GM23338 (cell line): ENCODE measurements around the gene EPC1. TPM values are rescaled to one million over a fixed set of nuclear protein-coding genes. Genes with fewer than 3 reads are reported as not detected.
A peak's percentile ranks its signal among the peaks of the same experiment; 100 is the strongest.
"Not testable (repeated sequence)": the region's sequence is repeated elsewhere in the genome, so short reads cannot be mapped to it uniquely, and the experiment has no call there.

Source experiments
- ATAC-seq: fragments of 200-7000 bp; cut with Tn5 transposase; 3 replicates; pipeline ENCODE4 v1.9.1; 2020
- DNase-seq: peaks from one replicate; pipeline ENCODE4 v3.0.0-alpha.2; 2015; ENCODE audit warnings: low spot score
- H2AFZ ChIP-seq: fragments of 200-600 bp; sonication (generic); 2 replicates; pipeline ENCODE4 v1.8.0; 2016; ENCODE audit warnings: antibody characterized with exemption, mild to moderate bottlenecking, moderate library complexity
- H3F3A ChIP-seq: fragments of 200-600 bp; sonication (generic); replicated peaks from 2 replicates; pipeline ENCODE4 v1.8.0; 2017; ENCODE audit warnings: antibody characterized with exemption, mixed run types, low read depth
- H3K27ac ChIP-seq: fragments of 200-600 bp; sonication (generic); 2 replicates; pipeline ENCODE4 v1.6.1; 2016; ENCODE audit warnings: low read depth
- H3K27me3 ChIP-seq: fragments of 200-600 bp; sonication (generic); 2 replicates; pipeline ENCODE4 v1.8.0; 2016; ENCODE audit warnings: mild to moderate bottlenecking, mixed run types, moderate library complexity; ENCODE audit not compliant: insufficient read depth
- H3K36me3 ChIP-seq: fragments of 200-600 bp; sonication (generic); 2 replicates; pipeline ENCODE4 v1.8.0; 2016; ENCODE audit warnings: mild to moderate bottlenecking; ENCODE audit not compliant: insufficient read depth
- H3K4me1 ChIP-seq: fragments of 200-600 bp; sonication (generic); 2 replicates; pipeline ENCODE4 v1.8.0; 2016; ENCODE audit warnings: mild to moderate bottlenecking, moderate library complexity; ENCODE audit not compliant: insufficient read depth
- H3K4me2 ChIP-seq: fragments of 200-600 bp; sonication (generic); 2 replicates; pipeline ENCODE4 v1.7.1; 2017; ENCODE audit warnings: mixed run types
- H3K4me3 ChIP-seq: fragments of 200-600 bp; sonication (generic); 2 replicates; pipeline ENCODE4 v1.6.1; 2016; ENCODE audit warnings: mixed run types
- H3K79me2 ChIP-seq: fragments of 200-600 bp; sonication (generic); replicated peaks from 2 replicates; pipeline ENCODE4 v1.8.0; 2017; ENCODE audit warnings: mild to moderate bottlenecking; ENCODE audit not compliant: insufficient read depth
- H3K9me2 ChIP-seq: fragments of 200-600 bp; sonication (generic); 2 replicates; pipeline ENCODE4 v1.8.0; 2017; ENCODE audit not compliant: insufficient read depth
- H4K20me1 ChIP-seq: fragments of 200-600 bp; sonication (generic); replicated peaks from 2 replicates; pipeline ENCODE4 v1.8.0; 2017; ENCODE audit warnings: mild to moderate bottlenecking; ENCODE audit not compliant: insufficient read depth
- H3K27ac Mint-ChIP-seq: 2 replicates; pipeline ENCODE4 v1.8.0; 2020; ENCODE audit warnings: inconsistent platforms, mild to moderate bottlenecking, moderate library complexity, mixed read lengths
- H3K27me3 Mint-ChIP-seq: 3 replicates; pipeline ENCODE4 v1.8.0; 2022; ENCODE audit warnings: low read depth, mild to moderate bottlenecking, moderate library complexity, mixed read lengths, inconsistent platforms; ENCODE audit not compliant: insufficient read depth, poor library complexity
- H3K36me3 Mint-ChIP-seq: 3 replicates; pipeline ENCODE4 v1.8.0; 2021; ENCODE audit warnings: low read depth, mild to moderate bottlenecking, inconsistent platforms, moderate library complexity, mixed read lengths
- H3K4me1 Mint-ChIP-seq: 3 replicates; pipeline ENCODE4 v1.8.0; 2020; ENCODE audit warnings: mild to moderate bottlenecking, inconsistent platforms, mixed read lengths
- H3K4me3 Mint-ChIP-seq: 3 replicates; pipeline ENCODE4 v1.8.0; 2021; ENCODE audit warnings: moderate library complexity, mild to moderate bottlenecking, inconsistent platforms, mixed read lengths
- H3K9me3 Mint-ChIP-seq: 3 replicates; pipeline ENCODE4 v1.8.0; 2020; ENCODE audit warnings: moderate library complexity, mild to moderate bottlenecking, inconsistent platforms, mixed read lengths
- CREB1 ChIP-seq: fragments of 250-450 bp; sonication (Bioruptor Pico); IDR thresholded peaks from 2 replicates; pipeline ENCODE4 v1.5.0; 2020; ENCODE audit warnings: low read depth, mild to moderate bottlenecking, moderate library complexity
- CTCF ChIP-seq, 2 experiments: fragments of 200-600 bp in 1 of 2; sonication (generic) in 1 of 2; conservative IDR thresholded peaks; 2 replicates each; pipeline versions ENCODE4 v1.5.1 to v1.6.1; 2016 to 2017; ENCODE audit warnings: antibody characterized with exemption in 2 of 2, low read depth in 2 of 2, mild to moderate bottlenecking in 2 of 2, moderate library complexity in 1 of 2
- EZH2 ChIP-seq: fragments of 200-600 bp; sonication (generic); IDR thresholded peaks from one replicate; pipeline ENCODE4 v1.8.0; 2017; ENCODE audit warnings: antibody characterized with exemption, mild to moderate bottlenecking, low read depth; ENCODE audit not compliant: unreplicated experiment
- EZH2phosphoT487 ChIP-seq: fragments of 200-600 bp; sonication (generic); IDR thresholded peaks from one replicate; pipeline ENCODE4 v1.8.1; 2018; ENCODE audit warnings: antibody characterized with exemption; ENCODE audit not compliant: unreplicated experiment
- JUNB ChIP-seq: IDR thresholded peaks from one replicate; pipeline ENCODE4 v1.6.1; 2016; ENCODE audit warnings: antibody characterized with exemption; ENCODE audit not compliant: unreplicated experiment
- NANOG ChIP-seq: IDR thresholded peaks from 2 replicates; pipeline ENCODE4 v1.6.1; 2016; ENCODE audit warnings: antibody characterized with exemption, borderline replicate concordance
- POLR2AphosphoS5 ChIP-seq: IDR thresholded peaks from 2 replicates; pipeline ENCODE4 v1.6.1; 2016; ENCODE audit warnings: antibody characterized with exemption, low read depth
- STAT1 ChIP-seq: IDR thresholded peaks from one replicate; pipeline ENCODE4 v1.6.1; 2016; ENCODE audit warnings: antibody characterized with exemption; ENCODE audit not compliant: unreplicated experiment
- ZNF331 ChIP-seq: fragments of 250-450 bp; sonication (Bioruptor Pico); IDR thresholded peaks from 2 replicates; pipeline ENCODE4 v1.5.0; 2020; ENCODE audit warnings: low read depth, mild to moderate bottlenecking, moderate library complexity
- ZNF462 ChIP-seq: fragments of 250-450 bp; sonication (Bioruptor Pico); IDR thresholded peaks from 2 replicates; pipeline ENCODE4 v1.5.0; 2020; ENCODE audit warnings: mild to moderate bottlenecking, moderate library complexity
- polyA plus RNA-seq: library from polyadenylated mRNA; unstranded; fragments of >200 nt; fragmentation: Nextera tagmentation; extraction: Ambion mirVana; gene quantifications from 2 replicates; pipeline ENCODE4 v1.2.1, GENCODE V29; 2016
- total RNA-seq: library from RNA; depleted of rRNA; stranded (reverse); fragments of >200 nt; shearing (Covaris generic); gene quantifications from 2 replicates; pipeline ENCODE4 v1.2.3, GENCODE V29; 2014
- TF ChIP-seq, protein P1 (sequence below): IDR thresholded peaks from 2 replicates; pipeline ENCODE4 v1.6.1; 2016; ENCODE audit warnings: antibody characterized with exemption

EPC1 gene
- total and polyA plus RNA-seq, 2 experiments from 2014 or later: 24.1 to 25.9 TPM

DNA sequence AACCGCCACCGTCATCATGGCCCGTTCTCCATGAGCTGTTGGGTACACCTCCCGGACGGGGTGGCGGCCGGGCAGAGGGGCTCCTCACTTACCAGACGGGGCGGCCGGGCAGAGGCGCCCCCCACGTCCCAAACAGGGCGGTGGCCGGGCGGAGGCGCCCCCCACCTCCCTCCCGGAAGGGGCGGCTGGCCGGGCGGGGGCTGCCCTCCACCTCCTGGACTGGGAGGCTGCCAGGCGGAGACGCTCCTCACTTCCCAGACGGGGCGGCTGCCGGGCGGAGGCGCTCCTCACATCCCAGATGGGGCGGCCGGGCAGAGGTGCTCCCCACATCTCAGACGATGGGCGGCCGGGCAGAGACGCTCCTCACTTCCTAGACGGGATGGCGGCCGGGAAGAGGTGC lies 113.6 kb downstream of the EPC1 start:
- H3K36me3 ChIP-seq, H2AFZ ChIP-seq, H3K27me3 Mint-ChIP-seq, H3K4me1 ChIP-seq, DNase-seq, H3K9me2 ChIP-seq, H3K4me3 ChIP-seq, H3K27me3 ChIP-seq, H3F3A ChIP-seq, H3K4me3 Mint-ChIP-seq, H4K20me1 ChIP-seq, H3K4me2 ChIP-seq, H3K27ac ChIP-seq, H3K79me2 ChIP-seq, H3K27ac Mint-ChIP-seq, ATAC-seq: not testable (repeated sequence)
- H3K36me3 Mint-ChIP-seq: peaks cover 26% of the 10 kb centered on the region
- peaks cover 13% of the 10 kb centered on the region for H3K4me1 Mint-ChIP-seq
- peaks cover 41% of the 10 kb centered on the region for H3K9me3 Mint-ChIP-seq

DNA sequence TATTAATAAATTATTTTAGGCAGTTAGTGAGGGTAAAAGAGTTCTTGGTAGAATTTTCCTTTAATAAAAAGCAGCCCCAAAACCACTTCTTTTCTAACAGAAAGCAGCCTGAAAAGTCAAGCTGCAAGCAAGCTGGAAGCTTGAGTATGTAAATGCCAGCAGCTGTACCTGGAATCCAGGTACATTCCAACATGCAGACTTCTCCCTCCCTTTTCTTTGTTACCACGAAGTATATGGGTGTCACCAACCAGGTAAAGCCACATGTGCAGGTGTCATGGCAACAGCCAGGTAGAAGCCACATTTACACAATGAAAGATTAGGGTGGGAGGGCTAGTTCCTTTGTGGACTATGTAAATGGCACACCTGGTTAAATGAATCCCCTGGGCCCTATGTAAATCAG lies 114.6 kb downstream of the EPC1 start:
- Mint-ChIP-seq H3K27ac (peak overlapping the region; percentile 64), H3K36me3 (peaks cover 26% of the 10 kb centered on the region), H3K9me3 (peaks cover 41% of the 10 kb centered on the region), H3K4me1 (peaks cover 13% of the 10 kb centered on the region), H3K4me3 (no peak overlapping the region; the same call in 2 of the 3 replicates), H3K27me3 (peaks cover 11% of the 10 kb centered on the region)
- Histone ChIP-seq H3K4me2 (0 out of 2 replicates have a peak overlapping the region, but pooled peaks have one; percentile 1), H3K4me3 (no peak overlapping the region), H4K20me1 (no peaks in the 10 kb centered on the region), H3K9me2 (no peaks in the 10 kb centered on the region), H3K27me3 (no peaks in the 10 kb centered on the region), H3K36me3 (no peaks in the 10 kb centered on the region), H3K79me2 (no peaks in the 10 kb centered on the region), H3K27ac (no peak overlapping the region), H3K4me1 (no peaks in the 10 kb centered on the region), H3F3A (no peaks in the 10 kb centered on the region), H2AFZ (no peak overlapping the region)
- ATAC-seq: peak; percentile 80
- no peak for TF ChIP-seq POLR2AphosphoS5
- TF ChIP-seq NANOG: no peak
- TF ChIP-seq JUNB: no peak
- TF ChIP-seq STAT1: no peak
- TF ChIP-seq ZNF462: no peak
- TF ChIP-seq CTCF (conservative IDR thresholded peaks at IDR 0.05; ENCODE audit: low read depth in 2 of 2): no peak
- TF ChIP-seq CREB1 (CRISPR knock-in tag): no peak
- no peak for TF ChIP-seq ZNF331 (CRISPR knock-in tag)
- no peak for TF ChIP-seq EZH2phosphoT487
- no peak for TF ChIP-seq EZH2
- TF ChIP-seq, protein P1, sequence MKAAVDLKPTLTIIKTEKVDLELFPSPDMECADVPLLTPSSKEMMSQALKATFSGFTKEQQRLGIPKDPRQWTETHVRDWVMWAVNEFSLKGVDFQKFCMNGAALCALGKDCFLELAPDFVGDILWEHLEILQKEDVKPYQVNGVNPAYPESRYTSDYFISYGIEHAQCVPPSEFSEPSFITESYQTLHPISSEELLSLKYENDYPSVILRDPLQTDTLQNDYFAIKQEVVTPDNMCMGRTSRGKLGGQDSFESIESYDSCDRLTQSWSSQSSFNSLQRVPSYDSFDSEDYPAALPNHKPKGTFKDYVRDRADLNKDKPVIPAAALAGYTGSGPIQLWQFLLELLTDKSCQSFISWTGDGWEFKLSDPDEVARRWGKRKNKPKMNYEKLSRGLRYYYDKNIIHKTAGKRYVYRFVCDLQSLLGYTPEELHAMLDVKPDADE: no peak
- DNase-seq: peak; percentile 83
